Islet precursor cell (in vitro differentiated cells): Measurements from ENCODE around the gene PRMT1.
"Not testable (repeated sequence)": the region's sequence is repeated elsewhere in the genome, so short reads cannot be mapped to it uniquely, and the experiment has no call there.

Experiments
- DNase-seq: peaks from one replicate; pipeline ENCODE4 v3.0.0-alpha.2; 2018

PRMT1 gene

GRCh38 chr19:49677231-49677900 lies at the start of gene PRMT1:
TSS of gene PRMT1 (plus strand) at chr19:49677271. CDS start at chr19:49677281, 10 bp downstream.
- DNase-seq = peak; percentile 73

GRCh38 chr19:49629659-49630058 lies 47.4 kb upstream of the PRMT1 start:
- no peak for DNase-seq

GRCh38 chr19:49631014-49631588 lies 46.0 kb upstream of the PRMT1 start:
- DNase-seq = no peak

GRCh38 chr19:49631610-49632192 lies 45.4 kb upstream of the PRMT1 start:
- DNase-seq = no peak

- DNase-seq = no peak
Observed at GRCh38 chr19:49632576-49632975, 44.5 kb upstream of the PRMT1 start.

GRCh38 chr19:49633273-49633672 lies 43.8 kb upstream of the PRMT1 start:
- not testable (repeated sequence) for DNase-seq

- no peak for DNase-seq
Observed at GRCh38 chr19:49635530-49636232, 41.4 kb upstream of the PRMT1 start.

GRCh38 chr19:49636233-49636932 lies 40.7 kb upstream of the PRMT1 start:
- no peak for DNase-seq

GRCh38 chr19:49637821-49638738 lies 39.0 kb upstream of the PRMT1 start:
- DNase-seq = peak; percentile 92

GRCh38 chr19:49639401-49640112 lies 37.5 kb upstream of the PRMT1 start:
- no peak for DNase-seq

- DNase-seq = peak; percentile 100
Observed at GRCh38 chr19:49640113-49640898, 36.8 kb upstream of the PRMT1 start, which contains the start of gene RRAS. TSS of gene RRAS (minus strand) at chr19:49640143. CDS start at chr19:49640098, 45 bp downstream.

GRCh38 chr19:49641688-49642491 lies 35.2 kb upstream of the PRMT1 start, which contains the start of gene SCAF1:
TSS of gene SCAF1 (plus strand) at chr19:49642209. CDS start at chr19:49645027, 2,818 bp downstream.
- DNase-seq = peak; percentile 100

GRCh38 chr19:49642492-49643035 lies 34.5 kb upstream of the PRMT1 start:
- no peak for DNase-seq

- DNase-seq = no peak
Observed at GRCh38 chr19:49643466-49643865, 33.6 kb upstream of the PRMT1 start.

GRCh38 chr19:49645592-49645991 lies 31.5 kb upstream of the PRMT1 start:
- DNase-seq = no peak

GRCh38 chr19:49645995-49646394 lies 31.1 kb upstream of the PRMT1 start:
- no peak for DNase-seq

- no peak for DNase-seq
Observed at GRCh38 chr19:49646586-49646985, 30.5 kb upstream of the PRMT1 start.

- DNase-seq = no peak
Observed at GRCh38 chr19:49651029-49651819, 25.8 kb upstream of the PRMT1 start.
